ENCODE results near the gene TCF4. TPM values are rescaled to one million over a fixed set of nuclear protein-coding genes. Genes with fewer than 3 reads are reported as not detected.

The TCF4 gene
- total RNA-seq, 4 donors from 2014 or later: 30.3 to 51.1 (median 40.1) TPM

- intact Hi-C loops (cut with DNase I; ENCODE audit: low total_unique reads) (no loop called here), in situ Hi-C loops (cut with MboI; ENCODE audit: low pct_ligation_motif_present in 1 of 4, low pct_unique_long_range_greater_than_20kb in 1 of 4, low sequenced_read_pairs in 3 of 4) (no loop called here)
- Histone ChIP-seq H3K9me3 (no peaks in the 10 kb centered on the region), H3K4me3 (no peak overlapping the region), H3K36me3 (no peaks in the 10 kb centered on the region), H3K4me1 (peaks cover 0 to 3% (median 0%) of the 10 kb centered on the region in 4 donors), H3K27me3 (no peaks in the 10 kb centered on the region), H3K27ac (no peak overlapping the region)
- DNase-seq: no peak
- WGBS, 2 donors (ENCODE audit: low coverage in 1 of 2): 63 to 100% methylated on average over 1 to 2 of the region's 2 CpGs
- TF ChIP-seq EP300 (IDR thresholded peaks at IDR 0.05; ENCODE audit: low read depth): no peak
- no peak for TF ChIP-seq POLR2AphosphoS5 (IDR thresholded peaks at IDR 0.05)
- TF ChIP-seq POLR2A (IDR thresholded peaks at IDR 0.05): no peak
- no peak for TF ChIP-seq CTCF (IDR thresholded peaks at IDR 0.05)
Measured at GRCh38 chr18:55504808-55505207, 83.2 kb downstream of the TCF4 start.

- in situ Hi-C loops (cut with MboI; ENCODE audit: low pct_ligation_motif_present in 1 of 4, low pct_unique_long_range_greater_than_20kb in 1 of 4, low sequenced_read_pairs in 3 of 4): no loop called here
- Histone ChIP-seq H3K4me3 (no peak overlapping the region), H3K27ac (no peak overlapping the region), H3K9me3 (no peaks in the 10 kb centered on the region), H3K27me3 (no peaks in the 10 kb centered on the region), H3K36me3 (no peaks in the 10 kb centered on the region), H3K4me1 (no peaks in the 10 kb centered on the region)
- TF ChIP-seq POLR2A (IDR thresholded peaks at IDR 0.05) (no peak), EP300 (IDR thresholded peaks at IDR 0.05; ENCODE audit: low read depth) (no peak), CTCF (IDR thresholded peaks at IDR 0.05) (no peak), POLR2AphosphoS5 (IDR thresholded peaks at IDR 0.05) (no peak)
- intact Hi-C loops (cut with DNase I; ENCODE audit: low total_unique reads): no loop called here
- WGBS, 2 donors (ENCODE audit: low coverage in 1 of 2): 66 to 72% methylated on average over 6 to 7 of the region's 7 CpGs
- DNase-seq: no peak
Measured at GRCh38 chr18:55503167-55503820, 84.7 kb downstream of the TCF4 start.

GRCh38 chr18:55501982-55502710 is 85.8 kb downstream of the TCF4 start:
- H3K36me3 ChIP-seq: no peaks in the 10 kb centered on the region
- no peaks in the 10 kb centered on the region for H3K9me3 ChIP-seq
- H3K4me1 ChIP-seq: no peaks in the 10 kb centered on the region
- in situ Hi-C loops (cut with MboI; ENCODE audit: low pct_ligation_motif_present in 1 of 4, low pct_unique_long_range_greater_than_20kb in 1 of 4, low sequenced_read_pairs in 3 of 4) (no loop called here), intact Hi-C loops (cut with DNase I; ENCODE audit: low total_unique reads) (no loop called here)
- WGBS, 2 donors (ENCODE audit: low coverage in 1 of 2): 63% methylated on average over 2 of the region's 2 CpGs
- TF ChIP-seq CTCF (IDR thresholded peaks at IDR 0.05) (no peak), EP300 (IDR thresholded peaks at IDR 0.05; ENCODE audit: low read depth) (no peak), POLR2AphosphoS5 (IDR thresholded peaks at IDR 0.05) (no peak), POLR2A (IDR thresholded peaks at IDR 0.05) (no peak)
- peak overlapping the region; percentile 25 to 55 (median 33) for H3K27ac ChIP-seq
- DNase-seq: no peak
- no peaks in the 10 kb centered on the region for H3K27me3 ChIP-seq
- no peak overlapping the region for H3K4me3 ChIP-seq

- no peak for DNase-seq
- Histone ChIP-seq H3K4me3 (no peak overlapping the region), H3K9me3 (no peaks in the 10 kb centered on the region), H3K4me1 (no peaks in the 10 kb centered on the region), H3K27me3 (no peaks in the 10 kb centered on the region), H3K36me3 (no peaks in the 10 kb centered on the region), H3K27ac (peak overlapping the region; percentile 25 to 55 (median 33))
- TF ChIP-seq POLR2A (IDR thresholded peaks at IDR 0.05) (no peak), EP300 (IDR thresholded peaks at IDR 0.05; ENCODE audit: low read depth) (no peak), POLR2AphosphoS5 (IDR thresholded peaks at IDR 0.05) (no peak), CTCF (IDR thresholded peaks at IDR 0.05) (no peak)
- in situ Hi-C loops (cut with MboI; ENCODE audit: low pct_ligation_motif_present in 1 of 4, low pct_unique_long_range_greater_than_20kb in 1 of 4, low sequenced_read_pairs in 3 of 4) (no loop called here), intact Hi-C loops (cut with DNase I; ENCODE audit: low total_unique reads) (no loop called here)
- WGBS, 2 donors (ENCODE audit: low coverage in 1 of 2): 32 to 57% methylated on average over 3 of the region's 3 CpGs
Measured at GRCh38 chr18:55501579-55501978, 86.4 kb downstream of the TCF4 start.
